ENCODE data around the gene DNAAF1.

The DNAAF1 gene

GRCh38 chr16:84174396-84174795 lies 29.3 kb downstream of the DNAAF1 start:
- no peak for DNase-seq (ENCODE audit: low read depth)
- no peak overlapping the region for H3K4me3 ChIP-seq (ENCODE audit: low read depth, low read length)
- TF ChIP-seq CTCF (IDR thresholded peaks at IDR 0.05; ENCODE audit: low read depth, low read length, missing control alignments), result no peak

- H3K4me3 ChIP-seq (ENCODE audit: low read depth, low read length), result 0 out of 2 replicates have a peak overlapping the region, but pooled peaks have one; percentile 6
- peak; percentile 94 for TF ChIP-seq CTCF (IDR thresholded peaks at IDR 0.05; ENCODE audit: low read depth, low read length, missing control alignments)
- DNase-seq (ENCODE audit: low read depth), result peak; percentile 39
These were observed 30.4 kb downstream of the DNAAF1 start for GRCh38 chr16:84175350-84176081.

GRCh38 chr16:84176192-84177053 lies 31.3 kb downstream of the DNAAF1 start:
- TF ChIP-seq CTCF (IDR thresholded peaks at IDR 0.05; ENCODE audit: low read depth, low read length, missing control alignments), result no peak
- H3K4me3 ChIP-seq (ENCODE audit: low read depth, low read length), result no peak overlapping the region
- DNase-seq (ENCODE audit: low read depth), result no peak

- no peak for DNase-seq (ENCODE audit: low read depth)
- no peak overlapping the region for H3K4me3 ChIP-seq (ENCODE audit: low read depth, low read length)
These were observed 32.6 kb downstream of the DNAAF1 start for GRCh38 chr16:84177741-84178073.

GRCh38 chr16:84178146-84178765 lies 33.1 kb downstream of the DNAAF1 start:
- no peak for DNase-seq (ENCODE audit: low read depth)
- no peak overlapping the region for H3K4me3 ChIP-seq (ENCODE audit: low read depth, low read length)
- no peak for TF ChIP-seq CTCF (IDR thresholded peaks at IDR 0.05; ENCODE audit: low read depth, low read length, missing control alignments)

More at GRCh38 chr16:84177741-84178073, 32.6 kb downstream of the DNAAF1 start:
- no peak for TF ChIP-seq CTCF (IDR thresholded peaks at IDR 0.05; ENCODE audit: low read depth, low read length, missing control alignments)

- no peak overlapping the region for H3K4me3 ChIP-seq (ENCODE audit: low read depth, low read length)
- TF ChIP-seq CTCF (IDR thresholded peaks at IDR 0.05; ENCODE audit: low read depth, low read length, missing control alignments), result no peak
- DNase-seq (ENCODE audit: low read depth), result no peak
These were observed 33.9 kb downstream of the DNAAF1 start for GRCh38 chr16:84178892-84179611.
